ENCODE measurements around the gene KDM4B. TPM values are rescaled to one million over a fixed set of nuclear protein-coding genes. Genes with fewer than 3 reads are reported as not detected.

The KDM4B gene
- total and polyA plus RNA-seq, 2 of the 8 experiments (the other 6 are each of a cell fraction or from before 2014, with no cell fraction given) = 12.0 to 31.9 TPM

DNA sequence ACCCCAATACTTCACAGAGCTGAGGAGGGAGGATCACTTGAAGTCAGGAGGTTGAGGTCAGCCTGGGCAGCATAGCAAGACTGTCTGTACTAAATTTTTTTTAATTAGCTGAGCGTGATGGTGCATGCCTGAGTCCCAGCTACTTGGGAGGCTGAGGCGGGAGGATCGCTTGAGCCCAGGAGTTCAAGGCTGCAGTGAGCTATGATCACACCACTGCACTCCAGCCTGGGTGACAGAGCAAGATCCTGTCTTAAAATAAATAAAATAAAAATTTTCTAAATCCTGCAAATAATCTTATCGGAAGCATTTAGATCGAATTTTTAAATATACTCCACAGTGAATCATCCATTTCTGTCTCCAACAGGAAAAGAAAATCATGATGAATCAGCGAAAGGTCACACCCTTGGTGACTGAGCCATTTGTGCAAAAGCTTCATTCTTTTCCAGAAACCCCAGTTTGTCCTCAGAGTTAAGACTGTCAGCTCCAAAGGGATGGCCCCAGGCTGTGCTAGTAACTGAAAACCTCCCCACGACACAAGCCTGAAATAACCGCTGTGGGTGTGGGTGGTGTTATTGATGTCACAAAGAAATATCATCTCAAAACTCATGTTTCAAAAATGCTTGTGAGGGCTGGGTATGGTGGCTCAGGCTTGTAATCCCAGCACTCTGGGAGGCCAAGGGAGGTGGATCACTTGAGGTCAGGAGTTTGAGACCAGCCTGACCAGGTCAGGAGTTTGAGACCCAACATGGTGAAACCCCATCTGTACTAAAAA, 204.1 kb downstream of the KDM4B start:
- FAIRE-seq (no peak), DNase-seq (ENCODE audit: low read depth in 1 of 2, low spot score in 2 of 2) (no peak)
- H3K23ac ChIP-seq (ENCODE audit: insufficient read length) = no peak overlapping the region
- H3K36me3 ChIP-seq (ENCODE audit: control insufficient read depth in 2 of 4, insufficient read depth in 4 of 4, low read length in 3 of 4) = no peaks in the 10 kb centered on the region
- no peaks in the 10 kb centered on the region for H3K4me1 ChIP-seq (replicated peaks in 1 of 4; ENCODE audit: control insufficient read depth in 3 of 4, insufficient read depth in 4 of 4, low read length in 3 of 4)
- ChIA-PET CTCF (ENCODE audit: partially characterized antibody) (interaction anchor here (0.7 to 3.8 kb wide), 5 partner anchors 9 to 779 kb away, joined by 3 to 20 read pairs (median 4); no protein-coding TSS in a partner anchor), POLR2A (ENCODE audit: partially characterized antibody) (interaction anchor here (0.6 kb wide), 1 partner anchor 314 kb away, joined by 3 read pairs; no protein-coding TSS in a partner anchor)
- H3K79me2 ChIP-seq (ENCODE audit: control insufficient read depth in 1 of 2, insufficient read depth in 2 of 2, low read length in 2 of 2) = no peaks in the 10 kb centered on the region
- TF ChIP-seq MAFK (IDR thresholded peaks at IDR 0.05; ENCODE audit: low read depth, low read length) (0 out of 2 replicates have a peak, but pooled peaks have one; percentile 4), SIRT6 (IDR thresholded peaks at IDR 0.05; ENCODE audit: low read length) (no peak), NRF1 (IDR thresholded peaks at IDR 0.05; ENCODE audit: low read depth, low read length) (no peak), SP2 (IDR thresholded peaks at IDR 0.05; ENCODE audit: low read length) (no peak), JUND (IDR thresholded peaks at IDR 0.05; ENCODE audit: low read length) (no peak)
- TF ChIP-seq, protein P1, sequence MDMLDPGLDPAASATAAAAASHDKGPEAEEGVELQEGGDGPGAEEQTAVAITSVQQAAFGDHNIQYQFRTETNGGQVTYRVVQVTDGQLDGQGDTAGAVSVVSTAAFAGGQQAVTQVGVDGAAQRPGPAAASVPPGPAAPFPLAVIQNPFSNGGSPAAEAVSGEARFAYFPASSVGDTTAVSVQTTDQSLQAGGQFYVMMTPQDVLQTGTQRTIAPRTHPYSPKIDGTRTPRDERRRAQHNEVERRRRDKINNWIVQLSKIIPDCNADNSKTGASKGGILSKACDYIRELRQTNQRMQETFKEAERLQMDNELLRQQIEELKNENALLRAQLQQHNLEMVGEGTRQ (IDR thresholded peaks at IDR 0.05; ENCODE audit: low read length) = no peak
- no peak overlapping the region for H3K27ac ChIP-seq (ENCODE audit: low read depth, low read length)
- no peak overlapping the region for H3K4ac ChIP-seq (replicated peaks; ENCODE audit: insufficient read length, low read depth, low read length)
- no peaks in the 10 kb centered on the region for H3K27me3 ChIP-seq (replicated peaks in 1 of 4; ENCODE audit: control insufficient read depth in 3 of 4, extremely low read depth in 1 of 4, insufficient read depth in 3 of 4, low read length in 3 of 4)
- no peaks in the 10 kb centered on the region for H4K20me1 ChIP-seq (replicated peaks in 1 of 2; ENCODE audit: control insufficient read depth in 1 of 2, insufficient read depth in 2 of 2, low read length in 2 of 2)
- 90% methylated on average over 8 of the region's 8 CpGs; no CpG with 5 or more reads in 1 of the 2 experiments for WGBS, 2 experiments (ENCODE audit: extremely low coverage in 1 of 2, insufficient coverage in 1 of 2, insufficient read length in 1 of 2, insufficient replicate concordance in 2 of 2, low coverage in 1 of 2, low lambda C conversion rate in 2 of 2, missing lambda C conversion rate in 1 of 2)
- no peak overlapping the region for H3K56ac ChIP-seq (replicated peaks; ENCODE audit: insufficient read length, low read depth, low read length)
- H2BK20ac ChIP-seq (ENCODE audit: low read length) = no peak overlapping the region
- H3K79me1 ChIP-seq (ENCODE audit: low read depth, low read length) = no peaks in the 10 kb centered on the region
- no peaks in the 10 kb centered on the region for H3K23me2 ChIP-seq (ENCODE audit: low read depth, low read length)
- no peak overlapping the region for H4K8ac ChIP-seq (ENCODE audit: extremely low read depth, insufficient read depth, low read length)
- H2BK12ac ChIP-seq (ENCODE audit: low read depth, low read length) = no peak overlapping the region
- H2AK5ac ChIP-seq (ENCODE audit: low read depth, low read length) = no peak overlapping the region
- H3K9me3 ChIP-seq (ENCODE audit: insufficient read depth in 2 of 2, low read depth in 1 of 2, low read length in 1 of 2) = no peaks in the 10 kb centered on the region; a peak in 1 of 4 replicates
- H3K18ac ChIP-seq (ENCODE audit: extremely low read depth, low read length) = no peak overlapping the region
- H2BK5ac ChIP-seq (ENCODE audit: low read depth, low read length) = no peak overlapping the region
- no peak overlapping the region for H2AFZ ChIP-seq (ENCODE audit: low read length)
- no peak overlapping the region for H3K14ac ChIP-seq (ENCODE audit: insufficient read length)
- H4K91ac ChIP-seq (replicated peaks; ENCODE audit: insufficient read length, low read length) = no peak overlapping the region
- no peak overlapping the region for H3K4me3 ChIP-seq (ENCODE audit: extremely low read depth in 1 of 4, insufficient read depth in 2 of 4, low read depth in 3 of 4, low read length in 4 of 4)
- no peak overlapping the region for H3K4me2 ChIP-seq (ENCODE audit: insufficient read depth in 1 of 2, low read depth in 2 of 2, low read length in 2 of 2)
- H4K5ac ChIP-seq (ENCODE audit: insufficient read length, low read depth, low read length) = no peak overlapping the region
- no peak overlapping the region for H2BK120ac ChIP-seq (replicated peaks; ENCODE audit: low read depth, low read length)
- H2BK15ac ChIP-seq (ENCODE audit: low read length) = no peak overlapping the region
- no peak overlapping the region for H3K9ac ChIP-seq (replicated peaks in 1 of 4; ENCODE audit: extremely low read depth in 1 of 4, low read depth in 3 of 4, low read length in 3 of 4)
